HFFc6 (cell line): ENCODE data around the gene CTNNB1. TPM values are rescaled to one million over a fixed set of nuclear protein-coding genes. Genes with fewer than 3 reads are reported as not detected.

Source experiments
- DNase-seq: peaks from one replicate; pipeline ENCODE4 v3.0.0-alpha.2; 2018
- H3K27ac Mint-ChIP-seq: 2 replicates; pipeline ENCODE4 v1.8.0; 2020; ENCODE audit warnings: mild to moderate bottlenecking, mixed read lengths
- H3K27me3 Mint-ChIP-seq: 2 replicates; pipeline ENCODE4 v1.8.0; 2021; ENCODE audit warnings: mild to moderate bottlenecking, moderate library complexity, mixed read lengths; ENCODE audit not compliant: insufficient read depth
- H3K36me3 Mint-ChIP-seq: 2 replicates; pipeline ENCODE4 v1.8.0; 2021; ENCODE audit warnings: low read depth, mixed read lengths
- H3K4me1 Mint-ChIP-seq: 2 replicates; pipeline ENCODE4 v1.8.0; 2020; ENCODE audit warnings: low read depth, mixed read lengths
- H3K4me3 Mint-ChIP-seq: 2 replicates; pipeline ENCODE4 v1.8.0; 2020; ENCODE audit warnings: mild to moderate bottlenecking, moderate library complexity, mixed read lengths
- H3K9me3 Mint-ChIP-seq: 2 replicates; pipeline ENCODE4 v1.8.0; 2020; ENCODE audit warnings: mild to moderate bottlenecking, mixed read lengths
- CTCF ChIP-seq: fragments of 200-600 bp; sonication (generic); IDR thresholded peaks from 2 replicates; pipeline ENCODE4 v1.5.0; 2021; ENCODE audit warnings: antibody characterized with exemption, mild to moderate bottlenecking
- total RNA-seq, 6 experiments: library from RNA; stranded (reverse); fragmentation: NEBNext Ultra II Directional; extraction: Animal tissue kit (Norgen Biotek cat#: 25700); gene quantifications; 2 replicates in 1 of 6; 3 replicates in 5 of 6; pipeline ENCODE4 v1.2.3, GENCODE V29; 2021

The CTNNB1 gene
- total RNA-seq, 6 experiments from 2014 or later = 299 to 330 (median 312) TPM

GRCh38 chr3:41267975-41268640 lies 68.8 kb downstream of the CTNNB1 start:
- TF ChIP-seq CTCF = no peak
- peaks cover 41% of the 10 kb centered on the region for H3K4me1 Mint-ChIP-seq
- H3K27me3 Mint-ChIP-seq = no peaks in the 10 kb centered on the region
- H3K9me3 Mint-ChIP-seq = no peaks in the 10 kb centered on the region
- H3K36me3 Mint-ChIP-seq = peaks cover 4% of the 10 kb centered on the region; the same call in 1 of the 2 replicates
- H3K27ac Mint-ChIP-seq = peak overlapping the region; percentile 75
- H3K4me3 Mint-ChIP-seq = no peak overlapping the region
- DNase-seq = peak; percentile 93

GRCh38 chr3:41272667-41273066 lies 73.4 kb downstream of the CTNNB1 start:
- H3K27ac Mint-ChIP-seq = no peak overlapping the region

GRCh38 chr3:41274944-41275668 lies 75.8 kb downstream of the CTNNB1 start:
- TF ChIP-seq CTCF = no peak
- peaks cover 2% of the 10 kb centered on the region for H3K27me3 Mint-ChIP-seq
- no peak overlapping the region for H3K4me3 Mint-ChIP-seq
- H3K4me1 Mint-ChIP-seq = peaks cover 26% of the 10 kb centered on the region
- peaks cover 4% of the 10 kb centered on the region; the same call in 1 of the 2 replicates for H3K36me3 Mint-ChIP-seq
- no peaks in the 10 kb centered on the region for H3K9me3 Mint-ChIP-seq
- H3K27ac Mint-ChIP-seq = peak overlapping the region; percentile 4; the same call in 1 of the 2 replicates
- peak; percentile 70 for DNase-seq

More at GRCh38 chr3:41272667-41273066, 73.4 kb downstream of the CTNNB1 start:
- Mint-ChIP-seq H3K4me1 (peaks cover 43% of the 10 kb centered on the region), H3K4me3 (no peak overlapping the region), H3K27me3 (no peaks in the 10 kb centered on the region; the same call in 1 of the 2 replicates), H3K9me3 (no peaks in the 10 kb centered on the region), H3K36me3 (peaks cover 4% of the 10 kb centered on the region; the same call in 1 of the 2 replicates)
- no peak for DNase-seq
- no peak for TF ChIP-seq CTCF

DNA sequence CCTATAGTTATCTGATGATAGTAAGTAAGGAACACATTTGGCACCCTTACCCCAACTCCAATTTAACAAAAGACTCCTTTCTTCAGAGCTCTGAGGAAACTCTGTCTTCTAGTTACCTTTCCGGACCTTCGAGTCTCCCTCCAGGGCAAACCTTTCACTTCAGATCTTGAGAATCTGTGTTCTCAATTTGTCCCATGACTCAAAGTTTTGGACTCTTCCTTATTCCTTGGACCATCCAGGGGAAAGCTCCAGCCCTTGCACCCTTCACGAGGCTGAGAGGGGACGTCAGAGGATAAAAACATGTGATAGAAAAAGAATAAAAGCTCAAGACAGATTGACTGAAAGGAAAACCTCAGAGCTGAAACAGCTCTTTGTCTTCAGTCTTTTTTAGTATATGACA lies 76.9 kb downstream of the CTNNB1 start:
- Mint-ChIP-seq H3K4me1 (peaks cover 26% of the 10 kb centered on the region), H3K4me3 (no peak overlapping the region), H3K27me3 (peaks cover 6% of the 10 kb centered on the region), H3K9me3 (no peaks in the 10 kb centered on the region), H3K36me3 (peaks cover 4% of the 10 kb centered on the region; the same call in 1 of the 2 replicates), H3K27ac (no peak overlapping the region)
- TF ChIP-seq CTCF = no peak
- DNase-seq = no peak

GRCh38 chr3:41277790-41278465 lies 78.6 kb downstream of the CTNNB1 start:
- H3K9me3 Mint-ChIP-seq = peaks cover 4% of the 10 kb centered on the region; the same call in 1 of the 2 replicates
- no peak for DNase-seq
- TF ChIP-seq CTCF = no peak
- H3K27me3 Mint-ChIP-seq = peaks cover 6% of the 10 kb centered on the region
- H3K4me3 Mint-ChIP-seq = no peak overlapping the region
- no peak overlapping the region for H3K27ac Mint-ChIP-seq
- H3K36me3 Mint-ChIP-seq = no peaks in the 10 kb centered on the region
- H3K4me1 Mint-ChIP-seq = peaks cover 26% of the 10 kb centered on the region
